B cell (primary cell): ENCODE data around the gene LDB3.

Experiments used
- EZH2 ChIP-seq: IDR thresholded peaks from 2 replicates; pipeline ENCODE4 v1.6.1; 2012; ENCODE audit warnings: borderline replicate concordance, low read depth, mild to moderate bottlenecking, moderate library complexity, low read length; ENCODE audit not compliant: insufficient read depth, poor library complexity, severe bottlenecking
- TF ChIP-seq, protein P1 (sequence below): fragments of 200-600 bp; IDR thresholded peaks from one replicate; pipeline ENCODE4 v1.8.0; 2022; ENCODE audit warnings: antibody characterized with exemption, mild to moderate bottlenecking

DNA sequence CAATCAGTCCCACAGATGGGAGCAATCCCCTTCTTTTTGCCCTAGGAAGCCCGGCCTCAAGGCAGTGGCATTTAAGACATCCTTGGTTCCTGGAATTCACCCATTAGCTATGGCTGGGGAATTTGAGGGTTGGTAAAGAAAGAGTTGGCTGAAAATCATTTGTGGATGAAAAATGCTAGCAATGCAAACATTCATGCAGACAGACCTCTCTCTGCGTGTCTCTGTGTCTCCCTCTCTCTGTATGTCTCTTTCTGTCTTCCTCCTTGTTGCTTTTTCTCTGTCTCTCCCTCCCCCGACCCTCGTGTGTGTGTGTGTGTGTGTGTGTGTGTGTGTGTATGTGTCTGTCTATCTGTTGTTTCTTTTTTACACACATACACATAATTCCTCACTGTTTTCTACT lies 19.4 kb downstream of the LDB3 start:
- TF ChIP-seq, protein P1, sequence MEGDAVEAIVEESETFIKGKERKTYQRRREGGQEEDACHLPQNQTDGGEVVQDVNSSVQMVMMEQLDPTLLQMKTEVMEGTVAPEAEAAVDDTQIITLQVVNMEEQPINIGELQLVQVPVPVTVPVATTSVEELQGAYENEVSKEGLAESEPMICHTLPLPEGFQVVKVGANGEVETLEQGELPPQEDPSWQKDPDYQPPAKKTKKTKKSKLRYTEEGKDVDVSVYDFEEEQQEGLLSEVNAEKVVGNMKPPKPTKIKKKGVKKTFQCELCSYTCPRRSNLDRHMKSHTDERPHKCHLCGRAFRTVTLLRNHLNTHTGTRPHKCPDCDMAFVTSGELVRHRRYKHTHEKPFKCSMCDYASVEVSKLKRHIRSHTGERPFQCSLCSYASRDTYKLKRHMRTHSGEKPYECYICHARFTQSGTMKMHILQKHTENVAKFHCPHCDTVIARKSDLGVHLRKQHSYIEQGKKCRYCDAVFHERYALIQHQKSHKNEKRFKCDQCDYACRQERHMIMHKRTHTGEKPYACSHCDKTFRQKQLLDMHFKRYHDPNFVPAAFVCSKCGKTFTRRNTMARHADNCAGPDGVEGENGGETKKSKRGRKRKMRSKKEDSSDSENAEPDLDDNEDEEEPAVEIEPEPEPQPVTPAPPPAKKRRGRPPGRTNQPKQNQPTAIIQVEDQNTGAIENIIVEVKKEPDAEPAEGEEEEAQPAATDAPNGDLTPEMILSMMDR: no peak
- no peak for TF ChIP-seq EZH2
